Prostate gland (tissue), 2 donors: ENCODE data around the gene GAB3.

Experiments used
- CTCF ChIP-seq, 4 experiments: fragments of 200-600 bp in 2 of 4; fragments of 450-650 bp in 2 of 4; sonication (generic) in 2 of 4; IDR thresholded peaks; 1 replicate in 3 of 4; 2 replicates in 1 of 4; pipeline ENCODE4 v1.5.1; 2016 to 2019; ENCODE audit warnings: antibody characterized with exemption in 4 of 4, mild to moderate bottlenecking in 2 of 4, moderate library complexity in 2 of 4
- POLR2A ChIP-seq: fragments of 450-650 bp; IDR thresholded peaks from one replicate; pipeline ENCODE4 v1.6.1; 2016; ENCODE audit warnings: antibody characterized with exemption, mild to moderate bottlenecking

- TF ChIP-seq CTCF (IDR thresholded peaks at IDR 0.05) = no peak
- TF ChIP-seq POLR2A = no peak
Observed at GRCh38 chrX:154711264-154711663, 39.6 kb downstream of the GAB3 start.
